HepG2 (cell line): ENCODE results near the gene ZNF24. TPM values are rescaled to one million over a fixed set of nuclear protein-coding genes. Genes with fewer than 3 reads are reported as not detected.

Experiments
- ADNP ChIP-seq: sonication (generic); formaldehyde crosslinking; IDR thresholded peaks from 2 replicates; pipeline ENCODE4 v1.4.0; 2020; ENCODE audit warnings: missing genetic modification reagents
- CAMTA2 ChIP-seq: sonication (generic); formaldehyde crosslinking; IDR thresholded peaks from 2 replicates; pipeline ENCODE4 v1.4.0; 2020; ENCODE audit warnings: mild to moderate bottlenecking, missing genetic modification reagents, borderline replicate concordance
- FOXP1 ChIP-seq, 2 experiments: fragments of 450-650 bp in 1 of 2; IDR thresholded peaks; 2 replicates each; pipeline ENCODE4 v1.6.1; 2017 to 2018; ENCODE audit warnings: antibody characterized with exemption in 1 of 2
- GMEB1 ChIP-seq: sonication (generic); formaldehyde crosslinking; IDR thresholded peaks from 2 replicates; pipeline ENCODE4 v1.5.1; 2020; ENCODE audit warnings: missing genetic modification reagents, mild to moderate bottlenecking, borderline replicate concordance
- HNRNPUL1 ChIP-seq: fragments of 200-400 bp; formaldehyde crosslinking; IDR thresholded peaks from 2 replicates; pipeline ENCODE4 v1.6.1; 2017; ENCODE audit warnings: low read depth, mild to moderate bottlenecking, low read length, moderate library complexity
- KDM2A ChIP-seq: sonication (generic); formaldehyde crosslinking; IDR thresholded peaks from 2 replicates; pipeline ENCODE4 v1.4.0; 2020; ENCODE audit warnings: low read depth, missing genetic modification reagents, borderline replicate concordance
- NFATC3 ChIP-seq: sonication (generic); formaldehyde crosslinking; IDR thresholded peaks from 2 replicates; pipeline ENCODE4 v1.5.1; 2020; ENCODE audit warnings: mild to moderate bottlenecking, missing genetic modification reagents
- NPAS2 ChIP-seq: sonication (generic); formaldehyde crosslinking; IDR thresholded peaks from 2 replicates; pipeline ENCODE4 v1.8.0; 2022; ENCODE audit warnings: mild to moderate bottlenecking, missing genetic modification reagents, borderline replicate concordance
- PITX1 ChIP-seq: sonication (generic); formaldehyde crosslinking; IDR thresholded peaks from 2 replicates; pipeline ENCODE4 v1.5.1; 2020; ENCODE audit warnings: mild to moderate bottlenecking, missing genetic modification reagents
- PPARG ChIP-seq: conservative IDR thresholded peaks from 2 replicates; pipeline ENCODE4 v1.6.1; 2016; ENCODE audit warnings: missing biosample characterization, missing genetic modification reagents
- PREB ChIP-seq: sonication (generic); formaldehyde crosslinking; IDR thresholded peaks from 2 replicates; pipeline ENCODE4 v1.4.0; 2020; ENCODE audit warnings: missing genetic modification reagents
- PRPF4 ChIP-seq: fragments of 200-400 bp; formaldehyde crosslinking; IDR thresholded peaks from 2 replicates; pipeline ENCODE4 v1.6.1; 2016; ENCODE audit warnings: low read length, low read depth; ENCODE audit not compliant: poor library complexity, severe bottlenecking
- TBP ChIP-seq: sonication (generic); formaldehyde crosslinking; IDR thresholded peaks from 2 replicates; pipeline ENCODE4 v1.5.0; 2020; ENCODE audit warnings: missing genetic modification reagents
- TEF ChIP-seq: sonication (generic); formaldehyde crosslinking; IDR thresholded peaks from 2 replicates; pipeline ENCODE4 v1.5.0; 2020; ENCODE audit warnings: missing genetic modification reagents
- WIZ ChIP-seq: sonication (generic); formaldehyde crosslinking; IDR thresholded peaks from 2 replicates; pipeline ENCODE4 v1.5.1; 2020; ENCODE audit warnings: mild to moderate bottlenecking, missing genetic modification reagents
- ZBTB26 ChIP-seq: IDR thresholded peaks from 2 replicates; pipeline ENCODE4 v1.6.1; 2016; ENCODE audit warnings: missing compliant biosample characterization, missing genetic modification reagents, borderline replicate concordance
- ZFP36 ChIP-seq: fragments of 150-350 bp; IDR thresholded peaks from 2 replicates; pipeline ENCODE4 v1.6.1; 2018; ENCODE audit warnings: borderline replicate concordance, low read length, low read depth; ENCODE audit not compliant: partially characterized antibody
- ZNF136 ChIP-seq: sonication (generic); formaldehyde crosslinking; IDR thresholded peaks from 2 replicates; pipeline ENCODE4 v1.8.1; 2022; ENCODE audit warnings: low read depth, mild to moderate bottlenecking, moderate library complexity, missing genetic modification reagents
- ZNF18 ChIP-seq: sonication (generic); formaldehyde crosslinking; IDR thresholded peaks from 2 replicates; pipeline ENCODE4 v1.8.0; 2022; ENCODE audit warnings: mild to moderate bottlenecking, missing genetic modification reagents; ENCODE audit not compliant: insufficient replicate concordance
- ZNF34 ChIP-seq: sonication (generic); formaldehyde crosslinking; IDR thresholded peaks from 2 replicates; pipeline ENCODE4 v1.4.0; 2020; ENCODE audit warnings: mild to moderate bottlenecking, missing genetic modification reagents, borderline replicate concordance
- ZNF496 ChIP-seq: sonication (generic); formaldehyde crosslinking; IDR thresholded peaks from 2 replicates; pipeline ENCODE4 v1.8.1; 2023; ENCODE audit warnings: mild to moderate bottlenecking, moderate library complexity, missing genetic modification reagents; ENCODE audit not compliant: insufficient replicate concordance
- ZSCAN12 ChIP-seq: sonication (generic); formaldehyde crosslinking; IDR thresholded peaks from 2 replicates; pipeline ENCODE4 v1.9.0; 2021; ENCODE audit warnings: mild to moderate bottlenecking, missing genetic modification reagents
- polyA plus RNA-seq, 8 experiments: library from polyadenylated mRNA; depleted of rRNA in 3 of 8; stranded (reverse) in 7 of 8; unstranded in 1 of 8; fragments of >200 nt; fragmentation: Illumina TruSeq in 4 of 8; extraction: Trizol in 4 of 8; gene quantifications; 2 replicates each; pipeline versions ENCODE4 v1.2.1 to v1.2.3, GENCODE V29; 2011 to 2016; ENCODE audit warnings: low read depth in 4 of 8, missing spikeins in 1 of 8, mixed read lengths in 1 of 8; ENCODE audit not compliant: insufficient read depth in 1 of 8
- total RNA-seq, 5 experiments: library from RNA; depleted of rRNA; stranded (reverse); fragments of >200 nt; fragmentation: Illumina TruSeq; extraction: Trizol; gene quantifications; 2 replicates each; pipeline ENCODE4 v1.2.3, GENCODE V29; 2016; ENCODE audit warnings: low read depth in 1 of 5

The ZNF24 gene
- total and polyA plus RNA-seq, 2 of the 13 experiments (the other 11 are each of a cell fraction or from before 2014, with no cell fraction given), result 19.5 to 41.1 TPM

- TF ChIP-seq PREB (CRISPR knock-in tag) (no peak), TEF (CRISPR knock-in tag) (no peak), GMEB1 (CRISPR knock-in tag) (peak; percentile 62; the same call in 1 of the 2 replicates), ZNF136 (0 out of 2 replicates have a peak, but pooled peaks have one; percentile 32), ZNF18 (CRISPR knock-in tag) (no peak), ZNF34 (peak; percentile 67; the same call in 1 of the 2 replicates), PRPF4 (peak; percentile 11), ZSCAN12 (CRISPR knock-in tag) (no peak), KDM2A (peak; percentile 94; the same call in 1 of the 2 replicates), ADNP (CRISPR knock-in tag) (no peak), WIZ (CRISPR knock-in tag) (peak; percentile 80; the same call in 1 of the 2 replicates), PPARG (CRISPR knock-in tag) (0 out of 2 replicates have a peak, but pooled peaks have one; percentile 9), NPAS2 (CRISPR knock-in tag) (no peak), TBP (CRISPR knock-in tag) (no peak), ZFP36 (no peak), HNRNPUL1 (no peak), ZBTB26 (CRISPR knock-in tag) (peak; percentile 74; the same call in 1 of the 2 replicates), NFATC3 (no peak), FOXP1 (IDR thresholded peaks at IDR 0.05) (no peak), FOXP1 (CRISPR knock-in tag; IDR thresholded peaks at IDR 0.05) (no peak; the same call in none of the 2 replicates), ZNF496 (no peak), PITX1 (CRISPR knock-in tag) (peak; percentile 64; the same call in 1 of the 2 replicates), CAMTA2 (CRISPR knock-in tag) (peak; percentile 93; the same call in 1 of the 2 replicates)
Measured at GRCh38 chr18:35290094-35290735, 54.0 kb downstream of the ZNF24 start, which contains the start of gene ZSCAN30 (continued).
